Suprapubic skin (tissue), 3 donors: Measurements from ENCODE around the gene CRB2.

Experiments
- EP300 ChIP-seq: sonication (generic); formaldehyde crosslinking; IDR thresholded peaks from one replicate; pipeline ENCODE4 v1.6.1; 2017; ENCODE audit warnings: antibody characterized with exemption
- POLR2A ChIP-seq, 2 donors: fragments of 450-650 bp; IDR thresholded peaks; one replicate each; pipeline ENCODE4 v1.6.1; 2017; ENCODE audit warnings: antibody characterized with exemption in 2 of 2, mild to moderate bottlenecking in 2 of 2, moderate library complexity in 2 of 2
- TF ChIP-seq, protein P1 (sequence below), 2 donors: fragments of 200-600 bp in 1 of 2; fragments of 450-650 bp in 1 of 2; sonication (generic) in 1 of 2; IDR thresholded peaks; one replicate each; pipeline ENCODE4 v1.5.1; 2016 to 2019; ENCODE audit warnings: antibody characterized with exemption in 2 of 2, mild to moderate bottlenecking in 1 of 2, moderate library complexity in 1 of 2

- TF ChIP-seq, protein P1, sequence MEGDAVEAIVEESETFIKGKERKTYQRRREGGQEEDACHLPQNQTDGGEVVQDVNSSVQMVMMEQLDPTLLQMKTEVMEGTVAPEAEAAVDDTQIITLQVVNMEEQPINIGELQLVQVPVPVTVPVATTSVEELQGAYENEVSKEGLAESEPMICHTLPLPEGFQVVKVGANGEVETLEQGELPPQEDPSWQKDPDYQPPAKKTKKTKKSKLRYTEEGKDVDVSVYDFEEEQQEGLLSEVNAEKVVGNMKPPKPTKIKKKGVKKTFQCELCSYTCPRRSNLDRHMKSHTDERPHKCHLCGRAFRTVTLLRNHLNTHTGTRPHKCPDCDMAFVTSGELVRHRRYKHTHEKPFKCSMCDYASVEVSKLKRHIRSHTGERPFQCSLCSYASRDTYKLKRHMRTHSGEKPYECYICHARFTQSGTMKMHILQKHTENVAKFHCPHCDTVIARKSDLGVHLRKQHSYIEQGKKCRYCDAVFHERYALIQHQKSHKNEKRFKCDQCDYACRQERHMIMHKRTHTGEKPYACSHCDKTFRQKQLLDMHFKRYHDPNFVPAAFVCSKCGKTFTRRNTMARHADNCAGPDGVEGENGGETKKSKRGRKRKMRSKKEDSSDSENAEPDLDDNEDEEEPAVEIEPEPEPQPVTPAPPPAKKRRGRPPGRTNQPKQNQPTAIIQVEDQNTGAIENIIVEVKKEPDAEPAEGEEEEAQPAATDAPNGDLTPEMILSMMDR (IDR thresholded peaks at IDR 0.05), result no peak
- TF ChIP-seq POLR2A (IDR thresholded peaks at IDR 0.05), result no peak
- TF ChIP-seq EP300, result no peak
Observed at GRCh38 chr9:123408313-123409262, 52.6 kb downstream of the CRB2 start.
